Mononuclear cell (primary cell): ENCODE results near the gene PTPRN2. TPM values are rescaled to one million over a fixed set of nuclear protein-coding genes. Genes with fewer than 3 reads are reported as not detected.

Experiments
- H3K27me3 ChIP-seq: 2 replicates; pipeline ENCODE4 v1.6.0; 2011; ENCODE audit warnings: low read length, control low read depth; ENCODE audit not compliant: insufficient read depth
- H3K4me1 ChIP-seq: 2 replicates; pipeline ENCODE4 v1.5.1; 2011; ENCODE audit warnings: mild to moderate bottlenecking, low read length, control low read depth; ENCODE audit not compliant: insufficient read depth
- H3K4me3 ChIP-seq: 2 replicates; pipeline ENCODE4 v1.5.1; 2011; ENCODE audit warnings: mild to moderate bottlenecking, low read length, moderate library complexity
- H3K9me3 ChIP-seq: 2 replicates; pipeline ENCODE4 v1.5.1; 2011; ENCODE audit warnings: low read depth, mild to moderate bottlenecking, control low read depth, low read length
- total RNA-seq: library from RNA; depleted of rRNA; stranded (reverse); fragments of >200 nt; gene quantifications from one replicate; pipeline ENCODE4 v1.2.3, GENCODE V29; 2012

The PTPRN2 gene
- total RNA-seq, 1 donor = 0.31 TPM

GRCh38 chr7:157558875-157559595, 1028.6 kb downstream of the PTPRN2 start:
- Histone ChIP-seq H3K9me3 (no peaks in the 10 kb centered on the region), H3K4me3 (no peak overlapping the region), H3K27me3 (no peaks in the 10 kb centered on the region), H3K4me1 (no peaks in the 10 kb centered on the region)

- no peak overlapping the region for H3K4me3 ChIP-seq
Measured at GRCh38 chr7:157558516-157558874, 1029.1 kb downstream of the PTPRN2 start.

GRCh38 chr7:157558061-157558460, 1029.6 kb downstream of the PTPRN2 start:
- Histone ChIP-seq H3K4me3 (no peak overlapping the region), H3K9me3 (no peaks in the 10 kb centered on the region), H3K27me3 (no peaks in the 10 kb centered on the region), H3K4me1 (no peaks in the 10 kb centered on the region)

More at GRCh38 chr7:157558516-157558874, 1029.1 kb downstream of the PTPRN2 start:
- H3K4me1 ChIP-seq = no peaks in the 10 kb centered on the region
- no peaks in the 10 kb centered on the region for H3K27me3 ChIP-seq
- no peaks in the 10 kb centered on the region for H3K9me3 ChIP-seq

GRCh38 chr7:157557263-157557662, 1030.4 kb downstream of the PTPRN2 start:
- no peak overlapping the region for H3K4me3 ChIP-seq
- no peaks in the 10 kb centered on the region for H3K9me3 ChIP-seq
- no peaks in the 10 kb centered on the region for H3K27me3 ChIP-seq
- H3K4me1 ChIP-seq = no peaks in the 10 kb centered on the region

GRCh38 chr7:157556642-157556944, 1031.0 kb downstream of the PTPRN2 start:
- H3K27me3 ChIP-seq = no peaks in the 10 kb centered on the region
- no peaks in the 10 kb centered on the region for H3K4me1 ChIP-seq
- H3K9me3 ChIP-seq = no peaks in the 10 kb centered on the region
- H3K4me3 ChIP-seq = no peak overlapping the region

GRCh38 chr7:157555944-157556641, 1031.5 kb downstream of the PTPRN2 start:
- Histone ChIP-seq H3K4me3 (no peak overlapping the region), H3K9me3 (no peaks in the 10 kb centered on the region), H3K4me1 (no peaks in the 10 kb centered on the region), H3K27me3 (no peaks in the 10 kb centered on the region)

- Histone ChIP-seq H3K9me3 (no peaks in the 10 kb centered on the region), H3K4me3 (no peak overlapping the region), H3K4me1 (no peaks in the 10 kb centered on the region), H3K27me3 (no peaks in the 10 kb centered on the region)
Measured at GRCh38 chr7:157555313-157555712, 1032.3 kb downstream of the PTPRN2 start.

GRCh38 chr7:157554393-157555238, 1033.0 kb downstream of the PTPRN2 start:
- Histone ChIP-seq H3K27me3 (no peaks in the 10 kb centered on the region), H3K4me3 (no peak overlapping the region), H3K4me1 (no peaks in the 10 kb centered on the region), H3K9me3 (no peaks in the 10 kb centered on the region)

- no peaks in the 10 kb centered on the region for H3K4me1 ChIP-seq
- no peaks in the 10 kb centered on the region for H3K27me3 ChIP-seq
- H3K4me3 ChIP-seq = no peak overlapping the region
- H3K9me3 ChIP-seq = no peaks in the 10 kb centered on the region
Measured at GRCh38 chr7:157553256-157553655, 1034.4 kb downstream of the PTPRN2 start.

GRCh38 chr7:157552295-157552993, 1035.2 kb downstream of the PTPRN2 start:
- Histone ChIP-seq H3K4me3 (no peak overlapping the region), H3K4me1 (no peaks in the 10 kb centered on the region), H3K27me3 (no peaks in the 10 kb centered on the region), H3K9me3 (no peaks in the 10 kb centered on the region)

GRCh38 chr7:157551325-157552070, 1036.1 kb downstream of the PTPRN2 start:
- no peaks in the 10 kb centered on the region for H3K9me3 ChIP-seq
- H3K4me1 ChIP-seq = no peaks in the 10 kb centered on the region
- no peaks in the 10 kb centered on the region for H3K27me3 ChIP-seq
- H3K4me3 ChIP-seq = no peak overlapping the region

GRCh38 chr7:157550300-157551275, 1037.0 kb downstream of the PTPRN2 start:
- Histone ChIP-seq H3K4me3 (no peak overlapping the region), H3K27me3 (no peaks in the 10 kb centered on the region), H3K9me3 (no peaks in the 10 kb centered on the region), H3K4me1 (no peaks in the 10 kb centered on the region)

- H3K4me3 ChIP-seq = no peak overlapping the region
- H3K27me3 ChIP-seq = no peaks in the 10 kb centered on the region
- H3K9me3 ChIP-seq = no peaks in the 10 kb centered on the region
- no peaks in the 10 kb centered on the region for H3K4me1 ChIP-seq
Measured at GRCh38 chr7:157549612-157550299, 1037.9 kb downstream of the PTPRN2 start.
